ENCODE data around the gene TTC34. TPM values are rescaled to one million over a fixed set of nuclear protein-coding genes. Genes with fewer than 3 reads are reported as not detected.
"Not testable (repeated sequence)": the region's sequence is repeated elsewhere in the genome, so short reads cannot be mapped to it uniquely, and the experiment has no call there.

The TTC34 gene
- total and polyA plus RNA-seq, 5 donors from 2014 or later, result 0.05 to 1.1 (median 0.13) TPM

- H3K9me3 ChIP-seq (ENCODE audit: control insufficient read depth in 2 of 2, low read length in 2 of 2); H3K36me3 ChIP-seq (ENCODE audit: control insufficient read depth, insufficient read depth, low read length); H3K4me1 Mint-ChIP-seq; H3K4me3 ChIP-seq (ENCODE audit: low read depth, low read length); H3K9me3 Mint-ChIP-seq; DNase-seq; H3K27me3 ChIP-seq (ENCODE audit: control insufficient read depth, insufficient read depth, low read length); H3K4me3 Mint-ChIP-seq; H3K36me3 Mint-ChIP-seq; H3K27ac ChIP-seq (ENCODE audit: insufficient read depth, low read length, poor library complexity, severe bottlenecking); H3K27me3 Mint-ChIP-seq; ATAC-seq (ENCODE audit: low read depth in 2 of 2); H3K4me1 ChIP-seq (ENCODE audit: control insufficient read depth, insufficient read depth, low read length, poor library complexity, severe bottlenecking); H3K27ac Mint-ChIP-seq: not testable (repeated sequence)
Observed at GRCh38 chr1:2676726-2677125, 124.8 kb downstream of the TTC34 start.

GRCh38 chr1:2671656-2672055 is 129.8 kb downstream of the TTC34 start:
- not testable (repeated sequence) for H3K4me3 Mint-ChIP-seq; H3K4me1 Mint-ChIP-seq; DNase-seq; H3K9me3 Mint-ChIP-seq; H3K9me3 ChIP-seq (ENCODE audit: control insufficient read depth in 2 of 2, low read length in 2 of 2); H3K27me3 Mint-ChIP-seq; H3K27me3 ChIP-seq (ENCODE audit: control insufficient read depth, insufficient read depth, low read length); H3K4me3 ChIP-seq (ENCODE audit: low read depth, low read length); H3K4me1 ChIP-seq (ENCODE audit: control insufficient read depth, insufficient read depth, low read length, poor library complexity, severe bottlenecking); H3K36me3 Mint-ChIP-seq; H3K27ac ChIP-seq (ENCODE audit: insufficient read depth, low read length, poor library complexity, severe bottlenecking); ATAC-seq (ENCODE audit: low read depth in 2 of 2); H3K27ac Mint-ChIP-seq; H3K36me3 ChIP-seq (ENCODE audit: control insufficient read depth, insufficient read depth, low read length)

GRCh38 chr1:2659806-2660205 is 141.7 kb downstream of the TTC34 start:
- H3K4me1 ChIP-seq (ENCODE audit: control insufficient read depth, insufficient read depth, low read length, poor library complexity, severe bottlenecking); H3K27me3 Mint-ChIP-seq; DNase-seq; H3K36me3 Mint-ChIP-seq; ATAC-seq (ENCODE audit: low read depth in 2 of 2); H3K9me3 Mint-ChIP-seq; H3K4me1 Mint-ChIP-seq; H3K4me3 ChIP-seq (ENCODE audit: low read depth, low read length); H3K4me3 Mint-ChIP-seq; H3K9me3 ChIP-seq (ENCODE audit: control insufficient read depth in 2 of 2, low read length in 2 of 2); H3K27ac Mint-ChIP-seq; H3K27ac ChIP-seq (ENCODE audit: insufficient read depth, low read length, poor library complexity, severe bottlenecking); H3K27me3 ChIP-seq (ENCODE audit: control insufficient read depth, insufficient read depth, low read length); H3K36me3 ChIP-seq (ENCODE audit: control insufficient read depth, insufficient read depth, low read length): not testable (repeated sequence)

- not testable (repeated sequence) for H3K36me3 ChIP-seq (ENCODE audit: control insufficient read depth, insufficient read depth, low read length); DNase-seq; H3K4me3 Mint-ChIP-seq; H3K4me1 Mint-ChIP-seq; H3K9me3 Mint-ChIP-seq; H3K4me1 ChIP-seq (ENCODE audit: control insufficient read depth, insufficient read depth, low read length, poor library complexity, severe bottlenecking); H3K27ac ChIP-seq (ENCODE audit: insufficient read depth, low read length, poor library complexity, severe bottlenecking); ATAC-seq (ENCODE audit: low read depth in 2 of 2); H3K36me3 Mint-ChIP-seq; H3K4me3 ChIP-seq (ENCODE audit: low read depth, low read length); H3K27me3 ChIP-seq (ENCODE audit: control insufficient read depth, insufficient read depth, low read length); H3K9me3 ChIP-seq (ENCODE audit: control insufficient read depth in 2 of 2, low read length in 2 of 2); H3K27ac Mint-ChIP-seq
- peaks cover 17% of the 10 kb centered on the region for H3K27me3 Mint-ChIP-seq
Observed at GRCh38 chr1:2657909-2658308, 143.6 kb downstream of the TTC34 start.

GRCh38 chr1:2657124-2657523 is 144.4 kb downstream of the TTC34 start:
- H3K4me1 ChIP-seq (ENCODE audit: control insufficient read depth, insufficient read depth, low read length, poor library complexity, severe bottlenecking); H3K27ac ChIP-seq (ENCODE audit: insufficient read depth, low read length, poor library complexity, severe bottlenecking); ATAC-seq (ENCODE audit: low read depth in 2 of 2); H3K9me3 Mint-ChIP-seq; H3K36me3 ChIP-seq (ENCODE audit: control insufficient read depth, insufficient read depth, low read length); H3K4me1 Mint-ChIP-seq; H3K4me3 Mint-ChIP-seq; H3K27ac Mint-ChIP-seq; H3K4me3 ChIP-seq (ENCODE audit: low read depth, low read length); H3K9me3 ChIP-seq (ENCODE audit: control insufficient read depth in 2 of 2, low read length in 2 of 2); H3K36me3 Mint-ChIP-seq; DNase-seq; H3K27me3 ChIP-seq (ENCODE audit: control insufficient read depth, insufficient read depth, low read length): not testable (repeated sequence)
- peaks cover 18% of the 10 kb centered on the region for H3K27me3 Mint-ChIP-seq

GRCh38 chr1:2655598-2656434 is 145.7 kb downstream of the TTC34 start:
- H3K27ac ChIP-seq (ENCODE audit: insufficient read depth, low read length, poor library complexity, severe bottlenecking); H3K9me3 ChIP-seq (ENCODE audit: control insufficient read depth in 2 of 2, low read length in 2 of 2); ATAC-seq (ENCODE audit: low read depth in 2 of 2); H3K4me1 ChIP-seq (ENCODE audit: control insufficient read depth, insufficient read depth, low read length, poor library complexity, severe bottlenecking); H3K9me3 Mint-ChIP-seq; H3K36me3 Mint-ChIP-seq; H3K36me3 ChIP-seq (ENCODE audit: control insufficient read depth, insufficient read depth, low read length); H3K4me1 Mint-ChIP-seq; DNase-seq; H3K4me3 Mint-ChIP-seq; H3K4me3 ChIP-seq (ENCODE audit: low read depth, low read length); H3K27ac Mint-ChIP-seq: not testable (repeated sequence)
- H3K27me3 Mint-ChIP-seq, result peaks cover 22% of the 10 kb centered on the region
- peaks cover 15% of the 10 kb centered on the region for H3K27me3 ChIP-seq (ENCODE audit: control insufficient read depth, insufficient read depth, low read length)

- not testable (repeated sequence) for H3K36me3 Mint-ChIP-seq; DNase-seq; H3K4me1 Mint-ChIP-seq; H3K4me1 ChIP-seq (ENCODE audit: control insufficient read depth, insufficient read depth, low read length, poor library complexity, severe bottlenecking); H3K9me3 Mint-ChIP-seq; H3K36me3 ChIP-seq (ENCODE audit: control insufficient read depth, insufficient read depth, low read length); H3K4me3 Mint-ChIP-seq; ATAC-seq (ENCODE audit: low read depth in 2 of 2); H3K9me3 ChIP-seq (ENCODE audit: control insufficient read depth in 2 of 2, low read length in 2 of 2); H3K4me3 ChIP-seq (ENCODE audit: low read depth, low read length); H3K27ac ChIP-seq (ENCODE audit: insufficient read depth, low read length, poor library complexity, severe bottlenecking)
- H3K27ac Mint-ChIP-seq, result peak overlapping the region in 2 of 3 donors; percentile 67 to 71
- peaks cover 15% of the 10 kb centered on the region for H3K27me3 ChIP-seq (ENCODE audit: control insufficient read depth, insufficient read depth, low read length)
- peaks cover 22% of the 10 kb centered on the region for H3K27me3 Mint-ChIP-seq
Observed at GRCh38 chr1:2654443-2654948, 147.0 kb downstream of the TTC34 start.

- not testable (repeated sequence) for H3K36me3 ChIP-seq (ENCODE audit: control insufficient read depth, insufficient read depth, low read length); H3K27ac ChIP-seq (ENCODE audit: insufficient read depth, low read length, poor library complexity, severe bottlenecking); H3K4me1 ChIP-seq (ENCODE audit: control insufficient read depth, insufficient read depth, low read length, poor library complexity, severe bottlenecking); H3K9me3 ChIP-seq (ENCODE audit: control insufficient read depth in 2 of 2, low read length in 2 of 2); ATAC-seq (ENCODE audit: low read depth in 2 of 2); H3K9me3 Mint-ChIP-seq; H3K4me1 Mint-ChIP-seq; H3K36me3 Mint-ChIP-seq; H3K4me3 ChIP-seq (ENCODE audit: low read depth, low read length); H3K4me3 Mint-ChIP-seq
- peaks cover 15% of the 10 kb centered on the region for H3K27me3 ChIP-seq (ENCODE audit: control insufficient read depth, insufficient read depth, low read length)
- H3K27me3 Mint-ChIP-seq, result peaks cover 22% of the 10 kb centered on the region
- peak in 1 of 3 donors; percentile 42 for DNase-seq
- peak overlapping the region in 1 of 3 donors; percentile 67 for H3K27ac Mint-ChIP-seq
Observed at GRCh38 chr1:2653741-2654442, 147.6 kb downstream of the TTC34 start.

Data from CD4-positive, CD25-positive, alpha-beta regulatory T cell (primary cell).